HEK293T (cell line): ENCODE results near the gene EDN1.

Experiments used
- CTCF ChIA-PET: fragments of 350-600 bp; formaldehyde crosslinking; extraction: SDS; loops from one replicate; lab custom pipeline; 2021; ENCODE audit warnings: antibody characterized with exemption, inconsistent platforms; lab: Yijun Ruan, JAX
- POLR2A ChIA-PET: fragments of 350-600 bp; formaldehyde crosslinking; extraction: SDS; loops from one replicate; lab custom pipeline; 2020; ENCODE audit warnings: antibody characterized with exemption, inconsistent platforms; lab: Yijun Ruan, JAX
- DNase-seq: peaks from one replicate; pipeline ENCODE4 v3.0.0; 2012; ENCODE audit warnings: mixed read lengths; ENCODE audit errors: extremely low spot score
- ARNT ChIP-seq: fragments of 450-650 bp; IDR thresholded peaks from 2 replicates; pipeline ENCODE4 v1.6.1; 2017; ENCODE audit warnings: mild to moderate bottlenecking
- BHLHE40 ChIP-seq: fragments of 450-650 bp; IDR thresholded peaks from 2 replicates; pipeline ENCODE4 v1.6.1; 2016; ENCODE audit warnings: mild to moderate bottlenecking, moderate library complexity, borderline replicate concordance
- CTBP1 ChIP-seq: fragments of 450-650 bp; IDR thresholded peaks from 2 replicates; pipeline ENCODE4 v1.6.1; 2016; ENCODE audit warnings: borderline replicate concordance
- ELF4 ChIP-seq: fragments of 450-650 bp; IDR thresholded peaks from 2 replicates; pipeline ENCODE4 v1.6.1; 2017; ENCODE audit warnings: antibody characterized with exemption
- FOXA1 ChIP-seq: fragments of 450-650 bp; IDR thresholded peaks from 2 replicates; pipeline ENCODE4 v1.6.1; 2016; ENCODE audit warnings: mild to moderate bottlenecking
- FOXK2 ChIP-seq: fragments of 450-650 bp; IDR thresholded peaks from 2 replicates; pipeline ENCODE4 v1.6.1; 2016; ENCODE audit warnings: mild to moderate bottlenecking
- FOXM1 ChIP-seq: fragments of 450-650 bp; IDR thresholded peaks from 2 replicates; pipeline ENCODE4 v1.6.1; 2017; ENCODE audit warnings: mild to moderate bottlenecking, borderline replicate concordance
- HDGF ChIP-seq: fragments of 450-650 bp; IDR thresholded peaks from 2 replicates; pipeline ENCODE4 v1.6.1; 2017; ENCODE audit warnings: antibody characterized with exemption, borderline replicate concordance
- L3MBTL2 ChIP-seq: fragments of 450-650 bp; conservative IDR thresholded peaks from 2 replicates; pipeline ENCODE4 v1.6.1; 2016; ENCODE audit warnings: mild to moderate bottlenecking
- LEF1 ChIP-seq: fragments of 450-650 bp; IDR thresholded peaks from 2 replicates; pipeline ENCODE4 v1.6.1; 2017; ENCODE audit warnings: mild to moderate bottlenecking, borderline replicate concordance
- NFRKB ChIP-seq: fragments of 450-650 bp; IDR thresholded peaks from 2 replicates; pipeline ENCODE4 v1.6.1; 2016; ENCODE audit warnings: mild to moderate bottlenecking, moderate library complexity
- SP1 ChIP-seq: fragments of 450-650 bp; IDR thresholded peaks from 2 replicates; pipeline ENCODE4 v1.6.1; 2017
- SUZ12 ChIP-seq: fragments of 450-650 bp; IDR thresholded peaks from 2 replicates; pipeline ENCODE4 v1.6.1; 2016; ENCODE audit warnings: mild to moderate bottlenecking
- TARDBP ChIP-seq: fragments of 450-650 bp; IDR thresholded peaks from 2 replicates; pipeline ENCODE4 v1.6.1; 2016
- ZNF384 ChIP-seq: fragments of 450-650 bp; IDR thresholded peaks from 2 replicates; pipeline ENCODE4 v1.6.1; 2016
- TF ChIP-seq, protein P1 (sequence below): fragments of 450-650 bp; IDR thresholded peaks from 2 replicates; pipeline ENCODE4 v1.6.1; 2016

The EDN1 gene

GRCh38 chr6:12288211-12288618, 1.9 kb upstream of the EDN1 start:
- POLR2A ChIA-PET, result no interaction called here
- no peak for DNase-seq
- TF ChIP-seq FOXA1 (no peak), BHLHE40 (no peak), ARNT (no peak), FOXM1 (no peak), ELF4 (no peak), SUZ12 (no peak)
- CTCF ChIA-PET, result interaction anchor here (1.3 kb wide), 1 partner anchor 142 kb away, joined by 3 read pairs; no protein-coding TSS in a partner anchor

DNA sequence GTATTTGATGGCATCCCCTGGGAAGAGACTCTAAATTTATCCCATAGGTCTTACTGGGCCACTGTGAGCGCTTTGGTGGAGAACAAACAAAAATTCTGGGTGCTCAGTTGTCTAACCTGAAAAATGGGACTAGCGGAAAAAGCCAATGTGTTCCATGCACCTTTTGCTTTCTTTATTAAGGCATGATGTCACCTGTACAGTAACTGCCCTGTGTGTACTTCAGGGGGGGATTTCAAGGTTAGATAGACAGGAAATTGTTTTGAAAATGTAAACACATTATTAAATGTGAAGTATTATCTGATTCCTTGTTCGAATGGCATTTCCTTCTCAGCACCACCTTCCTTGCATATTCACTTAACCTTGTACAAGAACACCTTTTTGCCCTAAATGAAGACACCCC, 1.2 kb upstream of the EDN1 start:
- ChIA-PET CTCF (interaction anchor here (0.6 to 4.5 kb wide), 17 partner anchors 9 to 705 kb away, joined by 3 to 53 read pairs (median 5); no protein-coding TSS in a partner anchor), POLR2A (no interaction called here)
- TF ChIP-seq TARDBP (no peak), CTBP1 (no peak), ARNT (no peak), FOXK2 (no peak), SP1 (no peak), ELF4 (no peak), HDGF (no peak), BHLHE40 (no peak), NFRKB (no peak), LEF1 (no peak), SUZ12 (no peak), FOXA1 (no peak), L3MBTL2 (no peak), FOXM1 (no peak), ZNF384 (no peak)
- TF ChIP-seq, protein P1, sequence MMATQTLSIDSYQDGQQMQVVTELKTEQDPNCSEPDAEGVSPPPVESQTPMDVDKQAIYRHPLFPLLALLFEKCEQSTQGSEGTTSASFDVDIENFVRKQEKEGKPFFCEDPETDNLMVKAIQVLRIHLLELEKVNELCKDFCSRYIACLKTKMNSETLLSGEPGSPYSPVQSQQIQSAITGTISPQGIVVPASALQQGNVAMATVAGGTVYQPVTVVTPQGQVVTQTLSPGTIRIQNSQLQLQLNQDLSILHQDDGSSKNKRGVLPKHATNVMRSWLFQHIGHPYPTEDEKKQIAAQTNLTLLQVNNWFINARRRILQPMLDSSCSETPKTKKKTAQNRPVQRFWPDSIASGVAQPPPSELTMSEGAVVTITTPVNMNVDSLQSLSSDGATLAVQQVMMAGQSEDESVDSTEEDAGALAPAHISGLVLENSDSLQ, result no peak
- DNase-seq, result no peak

GRCh38 chr6:12289365-12289919, 719 bp upstream of the EDN1 start:
- POLR2A ChIA-PET, result no interaction called here
- CTCF ChIA-PET, result interaction anchor here (0.6 to 4.5 kb wide), 24 partner anchors 9 to 706 kb away, joined by 3 to 53 read pairs (median 4); no protein-coding TSS in a partner anchor
- TF ChIP-seq FOXK2 (no peak), FOXA1 (no peak), ELF4 (no peak), FOXM1 (no peak), ZNF384 (peak; percentile 52)
- DNase-seq, result peak; percentile 63

- ChIA-PET CTCF (interaction anchor here (0.7 to 4.5 kb wide), 7 partner anchors 19 to 708 kb away, joined by 3 to 53 read pairs (median 7); no protein-coding TSS in a partner anchor), POLR2A (no interaction called here)
- DNase-seq, result no peak
- TF ChIP-seq SP1, result no peak
- TF ChIP-seq L3MBTL2, result no peak
- TF ChIP-seq LEF1, result no peak
- no peak for TF ChIP-seq ZNF384
- TF ChIP-seq, protein P1, result no peak
- TF ChIP-seq HDGF, result no peak
- no peak for TF ChIP-seq CTBP1
- TF ChIP-seq ARNT, result no peak
- TF ChIP-seq BHLHE40, result no peak
- TF ChIP-seq FOXM1, result no peak
- TF ChIP-seq TARDBP, result no peak
- no peak for TF ChIP-seq NFRKB
- TF ChIP-seq FOXK2, result no peak
- TF ChIP-seq ELF4, result no peak
Observed at GRCh38 chr6:12291071-12291838, 1.1 kb downstream of the EDN1 start.

DNA sequence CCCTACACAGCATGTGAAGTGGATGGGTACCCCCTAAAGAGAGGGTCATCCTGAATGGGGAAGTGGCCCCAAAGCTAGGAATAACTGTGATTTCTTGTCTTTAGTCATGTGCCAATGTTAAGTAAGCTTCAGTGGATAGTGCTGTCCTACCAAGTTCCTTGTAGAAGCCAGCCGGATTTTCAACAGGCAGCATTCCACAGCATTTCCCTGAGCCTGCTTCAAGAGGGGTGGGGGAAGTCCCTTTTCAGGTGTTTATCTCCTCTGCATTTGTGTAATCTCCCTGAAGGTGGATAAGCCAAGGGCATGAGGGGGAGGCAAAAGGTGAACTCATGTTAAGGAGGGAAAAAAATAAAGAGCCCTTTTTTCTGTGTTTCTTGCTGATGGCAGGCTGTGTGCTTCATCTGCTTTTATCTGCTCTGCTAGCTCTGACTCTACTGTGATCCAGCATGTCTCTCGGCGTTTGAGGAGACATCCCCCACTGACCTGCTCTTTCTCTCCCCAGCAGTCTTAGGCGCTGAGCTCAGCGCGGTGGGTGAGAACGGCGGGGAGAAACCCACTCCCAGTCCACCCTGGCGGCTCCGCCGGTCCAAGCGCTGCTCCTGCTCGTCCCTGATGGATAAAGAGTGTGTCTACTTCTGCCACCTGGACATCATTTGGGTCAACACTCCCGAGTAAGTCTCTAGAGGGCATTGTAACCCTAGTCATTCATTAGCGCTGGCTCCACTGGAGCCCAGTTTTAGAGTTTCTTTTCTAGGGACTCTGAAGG, 1.9 kb downstream of the EDN1 start:
- ChIA-PET CTCF (interaction anchor here (1.1 to 4.5 kb wide), 4 partner anchors 213 to 708 kb away, joined by 3 to 53 read pairs (median 8); no protein-coding TSS in a partner anchor), POLR2A (no interaction called here)
- no peak for DNase-seq
- TF ChIP-seq SP1, result no peak
- TF ChIP-seq ARNT, result no peak
- no peak for TF ChIP-seq HDGF
- no peak for TF ChIP-seq CTBP1
- TF ChIP-seq FOXK2, result no peak
- no peak for TF ChIP-seq NFRKB
- TF ChIP-seq ZNF384, result no peak
- TF ChIP-seq, protein P1, result no peak
- TF ChIP-seq L3MBTL2, result no peak
